HG02798 (cell line): ENCODE measurements around the gene TBC1D12.
A peak's percentile ranks its signal among the peaks of the same experiment; 100 is the strongest.
"Not testable (repeated sequence)": the region's sequence is repeated elsewhere in the genome, so short reads cannot be mapped to it uniquely, and the experiment has no call there.

ENCODE experiments used
- ATAC-seq: cut with Tn5 transposase; IDR thresholded peaks from one replicate; pipeline ENCODE4 v1.9.1; 2021; ENCODE audit warnings: mild to moderate bottlenecking; ENCODE audit not compliant: unreplicated experiment, poor library complexity

TBC1D12 gene

DNA sequence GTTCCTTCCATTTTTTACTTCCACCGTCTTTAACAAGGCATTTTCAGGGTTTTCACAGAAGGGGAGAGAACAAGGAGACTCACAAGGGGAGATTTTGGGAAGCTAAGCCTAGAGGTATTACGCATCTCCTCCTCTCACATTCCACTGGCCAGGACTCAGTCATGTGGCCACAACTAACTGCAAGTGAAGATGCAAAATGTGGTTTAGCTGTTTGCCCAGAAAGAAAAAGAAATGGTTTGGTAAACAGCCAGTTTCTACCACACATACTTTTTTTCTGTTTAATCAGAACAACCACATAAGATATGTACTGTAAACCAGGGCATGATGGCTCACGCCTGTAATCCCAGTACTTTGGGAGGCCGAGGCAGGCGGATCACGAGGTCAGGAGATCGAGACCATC lies 121.8 kb downstream of the TBC1D12 start:
- ATAC-seq, result no peak

DNA sequence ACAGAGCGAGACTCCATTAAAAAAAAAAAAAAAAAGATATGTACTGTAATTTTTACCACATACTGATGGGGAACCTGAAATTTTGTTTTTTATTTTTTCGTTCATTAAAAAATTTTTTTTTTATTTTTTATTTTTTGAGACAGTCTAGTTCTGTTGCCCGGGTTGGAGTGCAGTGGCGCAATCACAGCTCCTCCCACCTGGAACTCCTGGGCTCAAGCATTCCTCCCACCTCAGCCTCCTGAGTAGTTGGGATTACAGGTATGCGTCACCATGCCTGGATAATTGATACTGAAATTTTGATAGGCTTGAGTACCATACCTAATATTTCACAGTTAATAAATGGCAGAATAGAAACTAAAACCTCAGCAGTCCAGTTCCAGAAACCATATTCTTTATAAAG lies 122.4 kb downstream of the TBC1D12 start:
- ATAC-seq, result no peak

DNA sequence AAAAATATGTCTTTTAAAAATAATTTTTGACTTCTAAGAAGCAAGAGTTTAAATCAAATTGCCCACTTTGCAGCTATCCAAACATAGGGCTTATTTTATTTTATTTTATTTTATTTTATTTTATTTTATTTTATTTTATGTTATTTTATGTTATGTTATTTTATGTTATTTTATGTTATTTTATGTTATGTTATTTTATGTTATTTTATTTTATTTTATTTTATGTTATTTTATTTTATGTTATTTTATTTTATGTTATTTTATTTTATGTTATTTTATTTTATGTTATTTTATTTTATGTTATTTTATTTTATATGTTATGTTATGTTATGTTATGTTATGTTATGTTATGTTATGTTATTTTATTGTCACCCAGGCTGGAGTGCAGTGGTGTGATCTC lies 129.2 kb downstream of the TBC1D12 start:
- not testable (repeated sequence) for ATAC-seq

DNA sequence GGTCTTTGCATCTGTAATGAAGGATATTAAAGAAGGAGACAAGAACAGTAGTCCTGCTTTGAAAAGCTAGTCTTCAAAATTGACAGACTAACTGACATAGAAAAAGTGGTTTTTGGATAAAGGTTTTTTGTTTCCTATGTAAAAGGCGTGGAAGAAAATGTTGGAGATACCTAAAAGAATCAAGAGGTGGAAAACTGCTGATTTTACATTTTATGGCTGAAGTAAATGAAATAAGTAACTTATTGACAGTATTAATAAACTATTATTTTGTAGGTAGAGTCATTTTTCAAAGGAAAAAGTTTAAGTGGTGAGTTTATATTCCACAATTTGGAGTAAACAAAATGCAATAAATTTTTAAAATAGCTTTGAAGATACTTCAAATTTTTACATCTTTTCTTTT lies 130.7 kb downstream of the TBC1D12 start:
- no peak for ATAC-seq

DNA sequence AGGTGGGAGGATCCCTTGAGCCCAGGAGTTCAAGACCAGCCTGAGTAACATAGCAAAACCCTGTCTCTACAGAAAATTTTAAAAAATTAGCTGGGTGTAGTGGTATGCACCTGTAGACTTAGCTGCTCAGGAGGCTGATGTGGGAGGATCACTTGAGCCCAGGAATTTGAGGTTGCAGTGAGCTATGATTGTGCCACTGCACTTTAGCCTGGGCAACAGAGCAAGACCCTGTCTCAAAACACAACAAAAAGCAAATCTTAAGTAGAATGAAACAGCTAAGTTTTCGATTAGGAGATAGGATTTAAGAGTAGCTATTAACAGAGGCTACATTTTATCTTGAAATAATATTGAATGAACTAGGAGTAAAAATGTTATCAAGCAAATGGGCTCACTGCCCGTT lies 139.9 kb downstream of the TBC1D12 start:
- ATAC-seq, result not testable (repeated sequence)

DNA sequence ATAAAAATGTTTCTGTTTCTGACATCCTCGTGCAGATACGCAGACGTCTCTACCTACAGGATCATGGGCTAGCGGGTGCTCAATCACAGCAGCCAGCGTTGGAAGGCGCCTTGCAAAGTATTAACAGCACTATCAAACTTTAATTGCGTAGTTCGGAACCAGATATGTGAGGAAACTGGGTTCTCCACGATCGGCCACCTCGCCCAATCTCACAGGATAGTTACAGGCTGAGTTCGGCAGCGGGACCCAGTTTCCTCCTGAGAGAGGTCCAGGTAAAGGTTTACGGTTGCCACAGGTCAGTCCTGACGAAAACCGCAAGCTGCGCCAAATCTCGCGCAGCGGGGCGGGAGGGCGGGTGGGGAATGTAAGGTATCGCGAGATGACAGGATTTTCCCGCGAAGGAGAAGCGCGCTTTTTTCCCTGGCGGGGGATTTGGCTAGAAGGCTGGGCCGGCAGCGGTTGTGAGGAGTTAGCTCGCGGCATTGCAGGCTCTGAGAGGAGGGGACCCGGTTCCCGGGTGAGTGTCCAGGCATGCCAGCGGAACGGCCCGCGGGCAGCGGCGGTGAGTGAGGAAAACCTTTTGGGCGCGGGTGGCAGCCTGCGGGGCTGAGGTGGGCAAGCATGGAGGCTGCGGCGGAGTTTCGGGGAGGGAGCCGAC lies 143.2 kb downstream of the TBC1D12 start, which contains the start of gene HELLS:
TSS of gene HELLS (plus strand) at position 398 of the 658 bp plus-strand sequence. CDS start at position 532, 134 bp downstream.
- ATAC-seq, result peak; percentile 83

DNA sequence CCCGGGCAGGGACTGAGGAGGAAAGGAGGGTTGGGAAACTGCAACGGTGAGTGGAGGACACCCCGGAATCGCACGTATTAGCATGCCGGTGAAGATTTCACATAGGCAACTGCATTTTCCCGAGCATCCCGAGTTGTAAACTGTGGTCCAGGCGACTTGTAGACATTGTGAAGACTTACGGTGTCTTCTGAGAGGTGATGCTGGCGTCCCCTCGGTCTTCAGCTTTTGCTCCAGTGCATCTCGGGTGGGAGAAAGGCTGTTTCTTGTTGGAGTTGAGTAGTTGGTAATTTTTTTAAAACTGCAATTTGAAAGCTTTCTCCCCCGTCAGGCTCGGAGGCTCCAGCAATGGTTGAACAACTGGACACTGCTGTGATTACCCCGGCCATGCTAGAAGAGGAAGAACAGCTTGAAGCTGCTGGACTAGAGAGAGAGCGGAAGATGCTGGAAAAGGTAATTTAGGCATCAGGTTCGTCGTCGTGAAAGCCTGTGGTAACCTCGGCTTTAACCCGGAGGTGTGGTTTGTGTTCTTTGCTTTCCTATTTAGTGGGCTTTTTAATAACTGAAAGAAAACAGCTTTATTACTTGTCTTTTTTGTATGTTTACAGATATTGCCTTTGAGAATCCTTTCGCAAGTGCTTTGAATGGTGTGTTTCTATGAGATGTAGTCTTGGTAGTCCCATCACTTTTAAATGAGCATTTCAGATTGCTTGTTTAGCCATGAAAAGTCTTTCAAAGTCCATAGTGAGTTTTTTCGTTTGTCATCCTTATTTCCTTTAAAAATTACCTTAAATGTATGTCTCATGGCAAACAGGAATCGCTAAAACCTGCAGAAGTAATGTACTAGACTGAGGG lies 143.9 kb downstream of the TBC1D12 start:
- peak; percentile 10 for ATAC-seq

DNA sequence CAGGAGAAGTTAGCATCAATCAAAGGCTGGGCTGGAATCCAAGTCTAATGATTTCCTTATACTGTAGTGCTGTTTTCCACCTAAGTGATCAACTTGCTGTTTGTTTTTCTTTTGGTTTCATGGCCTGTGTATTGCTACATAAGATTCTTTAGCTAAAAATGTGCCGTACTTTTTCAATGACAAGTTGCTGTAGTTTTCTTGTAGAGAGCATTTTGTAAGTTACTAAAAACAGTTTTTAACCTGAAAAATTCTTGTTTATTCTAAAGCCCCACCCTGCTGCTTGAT lies 144.5 kb downstream of the TBC1D12 start:
- no peak for ATAC-seq

DNA sequence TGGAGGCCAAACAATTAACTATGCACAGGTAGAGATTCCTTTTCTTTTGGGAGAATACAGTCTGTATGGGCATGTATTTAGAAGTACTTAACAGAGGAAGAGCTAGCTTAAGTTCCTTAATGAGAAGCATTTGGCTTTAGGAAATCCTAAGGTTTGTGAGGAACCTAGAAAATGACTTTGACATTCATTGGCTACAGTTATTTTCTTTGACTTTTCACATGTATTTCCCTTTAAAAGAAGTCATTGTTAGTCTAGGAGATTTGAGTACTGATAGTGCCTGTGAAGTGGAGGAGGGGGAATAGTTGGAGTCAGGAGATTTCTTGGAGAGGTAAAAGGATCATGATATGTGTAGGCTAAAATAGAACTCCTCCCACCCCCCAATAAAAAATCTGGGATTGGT lies 146.9 kb downstream of the TBC1D12 start:
- no peak for ATAC-seq

DNA sequence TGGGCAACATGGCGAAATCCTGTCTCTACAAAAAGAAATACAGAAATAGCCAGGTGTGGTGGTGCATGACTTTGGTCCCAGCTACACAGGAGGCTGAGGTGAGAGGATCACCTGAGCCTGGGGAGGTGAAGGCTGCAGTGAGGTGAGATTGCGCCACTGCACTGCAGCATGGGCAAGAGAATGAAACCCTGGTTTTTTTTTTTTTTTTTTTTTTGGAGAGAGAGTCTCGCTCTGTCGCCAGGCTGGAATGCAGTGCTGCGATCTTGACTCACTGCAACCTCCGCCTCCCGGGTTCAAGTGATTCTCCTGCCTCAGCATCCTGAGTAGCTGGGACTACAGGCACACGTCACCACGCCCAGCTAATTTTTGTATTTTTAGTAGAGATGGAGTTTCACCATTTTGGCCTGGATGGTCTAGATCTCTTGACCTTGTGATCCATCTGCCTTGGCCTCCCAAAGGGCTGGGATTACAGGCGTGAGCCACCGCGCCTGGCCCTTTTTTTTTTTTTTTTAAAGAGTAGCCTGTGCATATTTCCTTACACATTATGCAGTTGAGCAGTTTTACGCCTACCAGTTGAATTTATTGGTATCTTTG lies 165.5 kb downstream of the TBC1D12 start:
- ATAC-seq, result not testable (repeated sequence)

DNA sequence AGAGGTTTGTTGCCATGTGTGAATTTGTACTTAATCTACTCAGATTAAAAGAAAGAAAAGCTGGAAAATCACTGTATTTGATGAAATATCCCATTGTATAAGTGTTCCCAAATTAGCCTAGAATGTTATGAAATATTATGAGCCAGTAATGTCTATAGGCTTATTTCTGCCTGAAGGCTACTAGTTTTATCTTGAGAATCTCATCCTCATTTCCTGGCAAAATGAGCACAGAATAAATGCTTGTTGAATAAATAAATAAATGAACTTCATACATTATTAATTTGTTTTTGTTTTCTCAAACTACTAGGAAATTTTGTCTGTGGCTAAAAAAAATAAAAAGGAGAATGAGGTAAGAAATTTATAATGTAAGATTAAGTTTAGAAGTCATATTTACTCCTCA lies 168.7 kb downstream of the TBC1D12 start:
- ATAC-seq, result no peak

DNA sequence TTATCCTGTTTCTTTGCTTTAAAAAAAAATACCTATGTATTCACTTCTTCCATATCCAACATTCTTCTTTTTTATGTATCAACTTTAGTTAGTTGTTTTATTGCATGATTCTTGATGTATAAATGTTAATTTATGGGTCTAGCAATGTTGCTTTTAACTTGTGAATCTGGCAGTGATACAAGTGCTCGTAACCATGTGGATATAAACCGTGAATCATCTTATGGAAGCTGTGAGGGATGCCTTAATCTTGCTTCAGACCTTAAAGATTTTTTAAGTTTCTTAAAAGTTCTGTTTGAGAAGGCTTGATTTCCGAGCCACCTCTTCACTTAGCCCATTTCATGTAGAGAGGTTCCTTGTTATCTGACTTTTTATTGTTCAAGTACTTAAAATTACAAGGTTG lies 169.2 kb downstream of the TBC1D12 start:
- ATAC-seq, result no peak

DNA sequence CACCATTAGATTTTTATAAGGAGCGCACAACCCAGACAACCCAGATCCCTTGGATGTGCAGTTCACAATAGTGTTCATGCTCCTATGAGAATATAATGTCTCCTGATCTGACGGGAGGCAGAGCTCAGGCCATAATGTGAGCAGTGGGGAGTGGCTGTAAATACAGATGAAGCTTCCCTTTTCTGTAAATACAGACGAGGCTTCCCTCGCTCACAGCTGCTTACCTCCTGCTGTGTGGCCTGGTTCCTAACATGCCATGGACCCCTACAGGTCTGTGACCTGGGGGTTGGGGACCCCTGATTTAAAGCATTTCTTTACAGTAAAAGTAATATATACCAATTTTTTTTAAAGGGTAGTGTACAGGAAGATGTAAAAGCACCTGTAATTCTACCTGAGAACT lies 176.4 kb downstream of the TBC1D12 start:
- ATAC-seq, result no peak

DNA sequence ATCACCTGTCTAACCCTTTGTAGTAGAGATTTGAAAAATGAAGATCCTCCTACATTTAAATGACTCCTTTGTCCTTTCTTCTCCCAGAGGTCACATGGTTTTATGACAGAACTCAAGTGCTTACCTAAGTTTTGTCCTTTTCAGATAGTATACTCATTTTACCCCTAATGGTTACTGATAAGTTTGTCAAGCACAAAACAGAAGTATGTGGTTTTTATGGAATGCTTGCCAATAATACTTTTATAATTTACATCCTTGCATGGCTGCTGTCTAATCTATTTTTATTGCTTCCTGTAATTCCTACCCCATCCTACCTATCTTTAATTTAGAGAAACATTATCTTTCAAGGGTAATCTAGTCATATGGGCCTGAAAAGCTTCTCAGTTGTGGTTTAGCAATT lies 180.8 kb downstream of the TBC1D12 start:
- no peak for ATAC-seq
